SK-N-SH (cell line): ENCODE data around the gene UBXN10. TPM values are rescaled to one million over a fixed set of nuclear protein-coding genes. Genes with fewer than 3 reads are reported as not detected.

Experiments used
- CTCF ChIA-PET: fragments of 300-600, 350-600 bp; formaldehyde crosslinking; extraction: SDS; loops from one replicate; lab custom pipeline; 2021; lab: Yijun Ruan, JAX
- POLR2A ChIA-PET: fragments of 350-600 bp; sonication (Branson Sonifier 250); formaldehyde crosslinking; extraction: SDS; loops from one replicate; lab custom pipeline; 2020; ENCODE audit warnings: antibody characterized with exemption, inconsistent platforms; lab: Yijun Ruan, JAX
- DNase-seq: peaks from one replicate; pipeline ENCODE4 v3.0.0; 2012
- H2AFZ ChIP-seq: fragments of 200-600 bp; sonication (generic); 2 replicates; pipeline ENCODE4 v1.8.1; 2016; ENCODE audit warnings: antibody characterized with exemption, mild to moderate bottlenecking, low read depth
- H3F3A ChIP-seq: fragments of 200-600 bp; sonication (generic); replicated peaks from 2 replicates; pipeline ENCODE3; 2016; ENCODE audit warnings: antibody characterized with exemption, mild to moderate bottlenecking; ENCODE audit not compliant: insufficient read depth
- H3K27ac ChIP-seq, 2 experiments: fragments of 200-500 bp in 1 of 2; fragments of 200-600 bp in 1 of 2; sonication (Bioruptor generic) in 1 of 2; sonication (generic), shearing (Covaris generic) in 1 of 2; 2 replicates each; pipeline versions ENCODE4 v1.5.1 to v1.6.1; 2014 to 2016; ENCODE audit warnings: low read depth in 2 of 2, inconsistent platforms in 1 of 2, low read length in 1 of 2, mild to moderate bottlenecking in 1 of 2, mixed read lengths in 1 of 2
- H3K27me3 ChIP-seq: fragments of 200-600 bp; sonication (generic), shearing (Covaris generic); 2 replicates; pipeline ENCODE4 v1.6.1; 2016; ENCODE audit warnings: mixed run types; ENCODE audit not compliant: insufficient read depth
- H3K36me3 ChIP-seq, 2 experiments: fragments of 200-500 bp in 1 of 2; fragments of 200-600 bp in 1 of 2; sonication (Bioruptor generic) in 1 of 2; sonication (generic) in 1 of 2; replicated peaks in 1 of 2; 2 replicates each; pipeline versions ENCODE3 to v1.5.1; 2014 to 2016; ENCODE audit warnings: low read length in 1 of 2, mild to moderate bottlenecking in 1 of 2; ENCODE audit not compliant: insufficient read depth in 2 of 2, control insufficient read depth in 1 of 2
- H3K4me1 ChIP-seq, 2 experiments: fragments of 200-500 bp in 1 of 2; fragments of 200-600 bp in 1 of 2; sonication (Bioruptor generic) in 1 of 2; sonication (generic), shearing (Covaris generic) in 1 of 2; 2 replicates each; pipeline versions ENCODE4 v1.5.1 to v1.6.1; 2014 to 2016; ENCODE audit warnings: low read depth in 1 of 2, low read length in 1 of 2, mixed run types in 1 of 2; ENCODE audit not compliant: insufficient read depth in 2 of 2, control insufficient read depth in 1 of 2
- H3K4me2 ChIP-seq: fragments of 200-600 bp; sonication (generic), shearing (Covaris generic); 2 replicates; pipeline ENCODE4 v1.6.1; 2017; ENCODE audit warnings: mixed run types
- H3K4me3 ChIP-seq, 2 experiments: fragments of 200-500 bp in 1 of 2; fragments of 200-600 bp in 1 of 2; sonication (Bioruptor generic) in 1 of 2; sonication (generic), shearing (Covaris generic) in 1 of 2; 2 replicates each; pipeline versions ENCODE4 v1.5.1 to v1.8.1; 2014 to 2016; ENCODE audit warnings: low read depth in 2 of 2, inconsistent platforms in 1 of 2, low read length in 1 of 2, mild to moderate bottlenecking in 1 of 2, mixed read lengths in 1 of 2, moderate library complexity in 1 of 2
- H3K79me2 ChIP-seq: fragments of 200-600 bp; sonication (generic); 2 replicates; pipeline ENCODE4 v1.8.1; 2017; ENCODE audit warnings: mild to moderate bottlenecking; ENCODE audit not compliant: insufficient read depth
- H3K9ac ChIP-seq: fragments of 200-600 bp; sonication (generic); 2 replicates; pipeline ENCODE4 v1.6.1; 2017; ENCODE audit warnings: mixed run types
- H3K9me2 ChIP-seq: fragments of 200-600 bp; sonication (generic); 2 replicates; pipeline ENCODE4 v1.6.1; 2017; ENCODE audit warnings: mixed run types
- H3K9me3 ChIP-seq: fragments of 200-600 bp; sonication (generic); 2 replicates; pipeline ENCODE4 v1.6.1; 2017; ENCODE audit warnings: mixed run types, mild to moderate bottlenecking, moderate library complexity
- H4K20me1 ChIP-seq: fragments of 200-600 bp; sonication (generic); 2 replicates; pipeline ENCODE4 v1.6.1; 2017; ENCODE audit warnings: mild to moderate bottlenecking, mixed run types; ENCODE audit not compliant: insufficient read depth
- CHD2 ChIP-seq: fragments of 150-350 bp; IDR thresholded peaks from 2 replicates; pipeline ENCODE4 v1.6.1; 2018; ENCODE audit warnings: low read length; ENCODE audit not compliant: partially characterized antibody
- ELF1 ChIP-seq: IDR thresholded peaks from 2 replicates; pipeline ENCODE4 v1.4.0; 2012
- EP300 ChIP-seq, 2 experiments: IDR thresholded peaks; 2 replicates each; pipeline versions ENCODE4 v1.4.0 to v1.6.1; 2012; ENCODE audit warnings: borderline replicate concordance in 1 of 2, low read depth in 1 of 2, low read length in 1 of 2
- EZH2phosphoT487 ChIP-seq: fragments of 200-600 bp; sonication (generic); IDR thresholded peaks from 2 replicates; pipeline ENCODE4 v1.6.1; 2017; ENCODE audit warnings: low read depth, mixed run types, mild to moderate bottlenecking, antibody characterized with exemption, moderate library complexity, borderline replicate concordance
- FOXJ3 ChIP-seq: sonication (generic); formaldehyde crosslinking; IDR thresholded peaks from 2 replicates; pipeline ENCODE4 v1.5.1; 2020; ENCODE audit warnings: mild to moderate bottlenecking, missing genetic modification reagents
- GATA2 ChIP-seq: sonication (generic); formaldehyde crosslinking; IDR thresholded peaks from 2 replicates; pipeline ENCODE4 v1.5.0; 2020; ENCODE audit warnings: mild to moderate bottlenecking, missing genetic modification reagents
- MEF2A ChIP-seq: IDR thresholded peaks from 2 replicates; pipeline ENCODE4 v1.4.0; 2012; ENCODE audit warnings: low read depth, borderline replicate concordance
- MXI1 ChIP-seq: IDR thresholded peaks from 2 replicates; pipeline ENCODE4 v1.6.1; 2012; ENCODE audit warnings: mild to moderate bottlenecking, low read depth, low read length, improper control_type of control experiment
- POLR2AphosphoS5 ChIP-seq: IDR thresholded peaks from 2 replicates; pipeline ENCODE4 v1.6.1; 2012; ENCODE audit warnings: low read depth, low read length
- RFX5 ChIP-seq: IDR thresholded peaks from 2 replicates; pipeline ENCODE4 v1.6.1; 2012; ENCODE audit warnings: mild to moderate bottlenecking, improper control_type of control experiment, low read length
- RXRA ChIP-seq: IDR thresholded peaks from 2 replicates; pipeline ENCODE4 v1.4.0; 2012; ENCODE audit warnings: low read depth, mild to moderate bottlenecking, borderline replicate concordance
- SMC3 ChIP-seq: IDR thresholded peaks from 2 replicates; pipeline ENCODE4 v1.6.1; 2012; ENCODE audit warnings: low read depth, low read length, improper control_type of control experiment
- TAF1 ChIP-seq: IDR thresholded peaks from 2 replicates; pipeline ENCODE4 v1.6.1; 2012; ENCODE audit warnings: low read depth, mild to moderate bottlenecking, low read length, moderate library complexity, borderline replicate concordance
- TCF12 ChIP-seq: IDR thresholded peaks from 2 replicates; pipeline ENCODE4 v1.4.0; 2012
- USF1 ChIP-seq: IDR thresholded peaks from 2 replicates; pipeline ENCODE4 v1.4.0; 2012; ENCODE audit warnings: low read depth, borderline replicate concordance
- YY1 ChIP-seq: IDR thresholded peaks from 2 replicates; pipeline ENCODE4 v1.4.0; 2012; ENCODE audit warnings: low read depth, mild to moderate bottlenecking
- WGBS: methylation state at CpG from one replicate; pipeline ENCODE4 v1.1.6; 2017; ENCODE audit warnings: low lambda C conversion rate; 5-methylcytosine and 5-hydroxymethylcytosine counted together
- polyA plus RNA-seq, 3 experiments: library from polyadenylated mRNA; depleted of rRNA; stranded (reverse); fragments of >200 nt; gene quantifications; 2 replicates each; pipeline ENCODE4 v1.2.3, GENCODE V29; 2012
- TF ChIP-seq, protein P1 (sequence below): IDR thresholded peaks from 2 replicates; pipeline ENCODE4 v1.6.1; 2012; ENCODE audit warnings: mild to moderate bottlenecking, low read depth, low read length, moderate library complexity
- TF ChIP-seq, protein P2 (sequence below): fragments of 200-600 bp; sonication (generic); IDR thresholded peaks from 2 replicates; pipeline ENCODE4 v1.6.1; 2017; ENCODE audit warnings: antibody characterized with exemption, mild to moderate bottlenecking, moderate library complexity

UBXN10 gene
- polyA plus RNA-seq, 1 of the 3 experiments (the other 2 are of a cell fraction), result not detected

DNA sequence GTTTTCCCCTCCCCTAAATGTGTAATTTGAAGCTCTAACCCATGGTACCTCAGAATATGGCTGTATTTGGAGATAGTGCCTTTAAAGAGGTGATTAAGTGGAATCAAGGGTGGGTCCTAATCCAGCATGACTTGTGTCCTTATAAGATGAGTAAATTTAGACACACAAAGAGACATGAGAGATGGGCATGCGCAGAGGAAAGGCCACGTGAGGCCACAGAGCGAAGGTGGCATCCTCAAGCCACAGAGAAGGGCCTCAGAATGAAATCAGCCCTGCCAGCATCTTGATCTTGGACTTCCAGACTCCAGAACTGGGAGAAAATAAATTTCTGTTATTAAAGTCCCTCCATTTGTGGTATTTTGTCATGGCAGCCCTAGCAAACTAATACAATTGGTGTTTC lies 49.6 kb upstream of the UBXN10 start (continued):
- TF ChIP-seq, protein P1, sequence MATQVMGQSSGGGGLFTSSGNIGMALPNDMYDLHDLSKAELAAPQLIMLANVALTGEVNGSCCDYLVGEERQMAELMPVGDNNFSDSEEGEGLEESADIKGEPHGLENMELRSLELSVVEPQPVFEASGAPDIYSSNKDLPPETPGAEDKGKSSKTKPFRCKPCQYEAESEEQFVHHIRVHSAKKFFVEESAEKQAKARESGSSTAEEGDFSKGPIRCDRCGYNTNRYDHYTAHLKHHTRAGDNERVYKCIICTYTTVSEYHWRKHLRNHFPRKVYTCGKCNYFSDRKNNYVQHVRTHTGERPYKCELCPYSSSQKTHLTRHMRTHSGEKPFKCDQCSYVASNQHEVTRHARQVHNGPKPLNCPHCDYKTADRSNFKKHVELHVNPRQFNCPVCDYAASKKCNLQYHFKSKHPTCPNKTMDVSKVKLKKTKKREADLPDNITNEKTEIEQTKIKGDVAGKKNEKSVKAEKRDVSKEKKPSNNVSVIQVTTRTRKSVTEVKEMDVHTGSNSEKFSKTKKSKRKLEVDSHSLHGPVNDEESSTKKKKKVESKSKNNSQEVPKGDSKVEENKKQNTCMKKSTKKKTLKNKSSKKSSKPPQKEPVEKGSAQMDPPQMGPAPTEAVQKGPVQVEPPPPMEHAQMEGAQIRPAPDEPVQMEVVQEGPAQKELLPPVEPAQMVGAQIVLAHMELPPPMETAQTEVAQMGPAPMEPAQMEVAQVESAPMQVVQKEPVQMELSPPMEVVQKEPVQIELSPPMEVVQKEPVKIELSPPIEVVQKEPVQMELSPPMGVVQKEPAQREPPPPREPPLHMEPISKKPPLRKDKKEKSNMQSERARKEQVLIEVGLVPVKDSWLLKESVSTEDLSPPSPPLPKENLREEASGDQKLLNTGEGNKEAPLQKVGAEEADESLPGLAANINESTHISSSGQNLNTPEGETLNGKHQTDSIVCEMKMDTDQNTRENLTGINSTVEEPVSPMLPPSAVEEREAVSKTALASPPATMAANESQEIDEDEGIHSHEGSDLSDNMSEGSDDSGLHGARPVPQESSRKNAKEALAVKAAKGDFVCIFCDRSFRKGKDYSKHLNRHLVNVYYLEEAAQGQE, result no peak
- no peak for TF ChIP-seq RFX5
- TF ChIP-seq, all 33 proteins: peak for 0

- WGBS, result 67% methylated on average over 2 of the region's 4 CpGs
- Histone ChIP-seq H3K4me1 (no peaks in the 10 kb centered on the region), H3K9me3 (no peaks in the 10 kb centered on the region), H3K27me3 (no peaks in the 10 kb centered on the region), H3K4me3 (no peak overlapping the region), H3K36me3 (no peaks in the 10 kb centered on the region), H3F3A (no peaks in the 10 kb centered on the region), H3K79me2 (no peaks in the 10 kb centered on the region), H3K9me2 (no peaks in the 10 kb centered on the region), H2AFZ (no peak overlapping the region), H3K9ac (no peak overlapping the region), H3K4me2 (no peak overlapping the region), H4K20me1 (no peaks in the 10 kb centered on the region), H3K27ac (no peak overlapping the region)
- TF ChIP-seq RXRA (no peak), MXI1 (no peak), EZH2phosphoT487 (no peak), TAF1 (no peak), TCF12 (no peak), CHD2 (no peak), GATA2 (CRISPR knock-in tag) (no peak), EP300 (IDR thresholded peaks at IDR 0.05; ENCODE audit: borderline replicate concordance in 1 of 2, low read depth in 1 of 2, low read length in 1 of 2) (no peak), RFX5 (no peak), ELF1 (no peak), SMC3 (no peak), YY1 (no peak), FOXJ3 (no peak), USF1 (no peak), MEF2A (no peak), POLR2AphosphoS5 (no peak)
- TF ChIP-seq, protein P2, sequence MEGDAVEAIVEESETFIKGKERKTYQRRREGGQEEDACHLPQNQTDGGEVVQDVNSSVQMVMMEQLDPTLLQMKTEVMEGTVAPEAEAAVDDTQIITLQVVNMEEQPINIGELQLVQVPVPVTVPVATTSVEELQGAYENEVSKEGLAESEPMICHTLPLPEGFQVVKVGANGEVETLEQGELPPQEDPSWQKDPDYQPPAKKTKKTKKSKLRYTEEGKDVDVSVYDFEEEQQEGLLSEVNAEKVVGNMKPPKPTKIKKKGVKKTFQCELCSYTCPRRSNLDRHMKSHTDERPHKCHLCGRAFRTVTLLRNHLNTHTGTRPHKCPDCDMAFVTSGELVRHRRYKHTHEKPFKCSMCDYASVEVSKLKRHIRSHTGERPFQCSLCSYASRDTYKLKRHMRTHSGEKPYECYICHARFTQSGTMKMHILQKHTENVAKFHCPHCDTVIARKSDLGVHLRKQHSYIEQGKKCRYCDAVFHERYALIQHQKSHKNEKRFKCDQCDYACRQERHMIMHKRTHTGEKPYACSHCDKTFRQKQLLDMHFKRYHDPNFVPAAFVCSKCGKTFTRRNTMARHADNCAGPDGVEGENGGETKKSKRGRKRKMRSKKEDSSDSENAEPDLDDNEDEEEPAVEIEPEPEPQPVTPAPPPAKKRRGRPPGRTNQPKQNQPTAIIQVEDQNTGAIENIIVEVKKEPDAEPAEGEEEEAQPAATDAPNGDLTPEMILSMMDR, result no peak
- TF ChIP-seq, protein P1, result no peak
- no peak for DNase-seq
- POLR2A ChIA-PET, result no interaction called here
- CTCF ChIA-PET, result interaction anchor here (1.1 kb wide), 1 partner anchor 15 kb away, joined by 3 read pairs; no protein-coding TSS in a partner anchor
These were observed 48.8 kb upstream of the UBXN10 start for GRCh38 chr1:20137055-20137454.
